H1 (cell line): Measurements from ENCODE around the gene ABCG8. TPM values are rescaled to one million over a fixed set of nuclear protein-coding genes. Genes with fewer than 3 reads are reported as not detected.

ENCODE experiments used
- CTCF ChIA-PET: fragments of 300-600 bp; sonication (Branson Sonifier 250); formaldehyde crosslinking; loops from one replicate; lab custom pipeline; 2021; ENCODE audit not compliant: partially characterized antibody; lab: Charles Lee
- POLR2A ChIA-PET: fragments of 300-600 bp; sonication (Branson Sonifier 250); formaldehyde crosslinking; loops from one replicate; lab custom pipeline; 2021; ENCODE audit warnings: inconsistent platforms; ENCODE audit not compliant: partially characterized antibody; lab: Charles Lee
- DNase-seq, 2 experiments: peaks; one replicate each; pipeline versions ENCODE4 v3.0.0 to v3.0.0-alpha.2; 2010 to 2022; ENCODE audit warnings: low spot score in 2 of 2, low read depth in 1 of 2, mixed read lengths in 1 of 2
- FAIRE-seq: peaks from 2 replicates; lab custom pipeline; 2011; peaks lifted over from hg19 to GRCh38; lab: Jason Lieb, UNC
- H2AFZ ChIP-seq: 2 replicates; pipeline ENCODE4 v1.8.1; 2012; ENCODE audit warnings: low read length, inconsistent platforms
- H2AK5ac ChIP-seq: 2 replicates; pipeline ENCODE4 v1.6.1; 2013; ENCODE audit warnings: low read depth, low read length
- H2BK120ac ChIP-seq: replicated peaks from 2 replicates; pipeline ENCODE3; 2013; ENCODE audit warnings: low read depth, low read length, inconsistent platforms
- H2BK12ac ChIP-seq: 2 replicates; pipeline ENCODE4 v1.6.1; 2013; ENCODE audit warnings: low read depth, low read length
- H2BK15ac ChIP-seq: 2 replicates; pipeline ENCODE4 v1.6.1; 2013; ENCODE audit warnings: low read length
- H2BK20ac ChIP-seq: 2 replicates; pipeline ENCODE4 v1.6.1; 2013; ENCODE audit warnings: low read length
- H2BK5ac ChIP-seq: 2 replicates; pipeline ENCODE4 v1.6.1; 2013; ENCODE audit warnings: low read depth, low read length
- H3K14ac ChIP-seq: 2 replicates; pipeline ENCODE4 v1.6.1; 2013; ENCODE audit warnings: inconsistent platforms; ENCODE audit not compliant: insufficient read length
- H3K18ac ChIP-seq: 2 replicates; pipeline ENCODE4 v1.6.1; 2013; ENCODE audit warnings: low read length; ENCODE audit errors: extremely low read depth
- H3K23ac ChIP-seq: 2 replicates; pipeline ENCODE4 v1.6.1; 2013; ENCODE audit warnings: inconsistent platforms; ENCODE audit not compliant: insufficient read length
- H3K23me2 ChIP-seq: 2 replicates; pipeline ENCODE4 v1.6.1; 2013; ENCODE audit warnings: low read depth, low read length
- H3K27ac ChIP-seq: 2 replicates; pipeline ENCODE4 v1.6.1; 2011; ENCODE audit warnings: low read depth, low read length, inconsistent platforms
- H3K27me3 ChIP-seq, 4 experiments: replicated peaks in 1 of 4; 1 replicate in 1 of 4; 2 replicates in 3 of 4; pipeline versions ENCODE4 v1.6.1 to v1.8.1; 2011 to 2013; ENCODE audit warnings: low read length in 3 of 4, mild to moderate bottlenecking in 3 of 4, inconsistent platforms in 2 of 4, mixed read lengths in 2 of 4, moderate library complexity in 1 of 4; ENCODE audit not compliant: control insufficient read depth in 3 of 4, insufficient read depth in 3 of 4; ENCODE audit errors: extremely low read depth in 1 of 4
- H3K36me3 ChIP-seq, 4 experiments: 2 replicates each; pipeline versions ENCODE4 v1.6.1 to v1.8.1; 2011 to 2013; ENCODE audit warnings: mild to moderate bottlenecking in 4 of 4, low read length in 3 of 4, moderate library complexity in 2 of 4, control low read depth in 1 of 4, inconsistent platforms in 1 of 4; ENCODE audit not compliant: insufficient read depth in 4 of 4, control insufficient read depth in 2 of 4
- H3K4ac ChIP-seq: replicated peaks from 2 replicates; pipeline ENCODE3; 2013; ENCODE audit warnings: low read length, low read depth, mixed read lengths, inconsistent platforms; ENCODE audit not compliant: insufficient read length
- H3K4me1 ChIP-seq, 4 experiments: replicated peaks in 1 of 4; 1 replicate in 1 of 4; 2 replicates in 3 of 4; pipeline versions ENCODE4 v1.6.1 to v1.8.1; 2011 to 2013; ENCODE audit warnings: low read length in 3 of 4, inconsistent platforms in 2 of 4, mixed read lengths in 1 of 4; ENCODE audit not compliant: insufficient read depth in 4 of 4, control insufficient read depth in 3 of 4
- H3K4me2 ChIP-seq, 2 experiments: 2 replicates each; pipeline versions ENCODE4 v1.6.1 to v1.8.1; 2011 to 2013; ENCODE audit warnings: low read depth in 2 of 2, low read length in 2 of 2, control low read depth in 1 of 2, inconsistent platforms in 1 of 2, mild to moderate bottlenecking in 1 of 2; ENCODE audit not compliant: insufficient read depth in 1 of 2
- H3K4me3 ChIP-seq, 4 experiments: fragments of 200-600, 300-600 bp in 1 of 4; sonication (generic), shearing (Covaris generic), sonication (Bioruptor Twin) in 1 of 4; 2 replicates each; pipeline versions ENCODE4 v1.5.1 to v1.8.1; 2011 to 2016; ENCODE audit warnings: low read length in 4 of 4, low read depth in 3 of 4, control low read depth in 2 of 4, inconsistent platforms in 2 of 4, mild to moderate bottlenecking in 2 of 4, mixed read lengths in 1 of 4, moderate library complexity in 1 of 4; ENCODE audit not compliant: insufficient read depth in 2 of 4; ENCODE audit errors: extremely low read depth in 1 of 4
- H3K56ac ChIP-seq: replicated peaks from 2 replicates; pipeline ENCODE3; 2013; ENCODE audit warnings: low read depth, mild to moderate bottlenecking, mixed read lengths, low read length, inconsistent platforms; ENCODE audit not compliant: insufficient read length
- H3K79me1 ChIP-seq: 2 replicates; pipeline ENCODE4 v1.6.1; 2013; ENCODE audit warnings: low read depth, low read length, control low read depth
- H3K79me2 ChIP-seq, 2 experiments: 2 replicates each; pipeline versions ENCODE4 v1.6.1 to v1.8.1; 2012 to 2013; ENCODE audit warnings: low read length in 2 of 2, mild to moderate bottlenecking in 2 of 2, inconsistent platforms in 1 of 2; ENCODE audit not compliant: insufficient read depth in 2 of 2, control insufficient read depth in 1 of 2
- H3K9ac ChIP-seq, 4 experiments: replicated peaks in 1 of 4; 1 replicate in 1 of 4; 2 replicates in 3 of 4; pipeline versions ENCODE4 v1.6.1 to v1.8.1; 2011 to 2013; ENCODE audit warnings: low read depth in 3 of 4, low read length in 3 of 4, control low read depth in 2 of 4, mild to moderate bottlenecking in 2 of 4, moderate library complexity in 2 of 4, inconsistent platforms in 1 of 4; ENCODE audit errors: extremely low read depth in 1 of 4
- H3K9me3 ChIP-seq, 2 experiments: 2 replicates each; pipeline versions ENCODE4 v1.6.1 to v1.8.1; 2012 to 2013; ENCODE audit warnings: mild to moderate bottlenecking in 2 of 2, moderate library complexity in 2 of 2, control low read depth in 1 of 2, inconsistent platforms in 1 of 2, low read depth in 1 of 2, low read length in 1 of 2, mixed read lengths in 1 of 2; ENCODE audit not compliant: insufficient read depth in 2 of 2
- H4K20me1 ChIP-seq, 2 experiments: replicated peaks in 1 of 2; 2 replicates each; pipeline versions ENCODE3 to v1.8.1; 2011 to 2013; ENCODE audit warnings: inconsistent platforms in 2 of 2, low read length in 2 of 2, mild to moderate bottlenecking in 1 of 2; ENCODE audit not compliant: insufficient read depth in 2 of 2, control insufficient read depth in 1 of 2
- H4K5ac ChIP-seq: 2 replicates; pipeline ENCODE4 v1.6.1; 2013; ENCODE audit warnings: low read length, low read depth, mixed read lengths, inconsistent platforms; ENCODE audit not compliant: insufficient read length
- H4K8ac ChIP-seq: 2 replicates; pipeline ENCODE4 v1.8.0; 2013; ENCODE audit warnings: mild to moderate bottlenecking, moderate library complexity, low read length, inconsistent platforms; ENCODE audit not compliant: insufficient read depth; ENCODE audit errors: extremely low read depth
- H4K91ac ChIP-seq: replicated peaks from 2 replicates; pipeline ENCODE3; 2013; ENCODE audit warnings: low read length, mixed read lengths, inconsistent platforms; ENCODE audit not compliant: insufficient read length
- CEBPB ChIP-seq: IDR thresholded peaks from 2 replicates; pipeline ENCODE4 v1.6.1; 2012; ENCODE audit warnings: low read depth, low read length
- CTBP2 ChIP-seq: IDR thresholded peaks from 2 replicates; pipeline ENCODE4 v1.7.0; 2011; ENCODE audit warnings: borderline replicate concordance, mild to moderate bottlenecking, moderate library complexity, mixed read lengths, low read length; ENCODE audit not compliant: insufficient read depth, insufficient read length
- EP300 ChIP-seq, 2 experiments: IDR thresholded peaks; 1 replicate in 1 of 2; 2 replicates in 1 of 2; pipeline ENCODE4 v1.6.1; 2011 to 2012; ENCODE audit warnings: low read depth in 2 of 2, low read length in 2 of 2, mild to moderate bottlenecking in 2 of 2, borderline replicate concordance in 1 of 2, inconsistent platforms in 1 of 2, moderate library complexity in 1 of 2
- HDAC2 ChIP-seq, 2 experiments: fragments of 300-600 bp in 1 of 2; sonication (generic) in 1 of 2; IDR thresholded peaks; 2 replicates each; pipeline ENCODE4 v1.6.1; 2011 to 2012; ENCODE audit warnings: low read depth in 2 of 2, low read length in 2 of 2, mild to moderate bottlenecking in 2 of 2, moderate library complexity in 2 of 2, borderline replicate concordance in 1 of 2, inconsistent platforms in 1 of 2
- KDM1A ChIP-seq: fragments of 200-600, 300-600 bp; sonication (generic); IDR thresholded peaks from 2 replicates; pipeline ENCODE4 v1.7.1; 2016; ENCODE audit warnings: mild to moderate bottlenecking, low read length, borderline replicate concordance
- RFX5 ChIP-seq: IDR thresholded peaks from 2 replicates; pipeline ENCODE4 v1.6.1; 2011; ENCODE audit warnings: low read depth, low read length, improper control_type of control experiment, borderline replicate concordance
- RXRA ChIP-seq: IDR thresholded peaks from 2 replicates; pipeline ENCODE4 v1.6.1; 2011; ENCODE audit warnings: low read depth, mild to moderate bottlenecking, low read length, moderate library complexity; ENCODE audit not compliant: insufficient read depth
- TCF12 ChIP-seq: IDR thresholded peaks from 2 replicates; pipeline ENCODE4 v1.6.1; 2011; ENCODE audit warnings: low read depth, mild to moderate bottlenecking, low read length
- WGBS, 2 experiments: shearing (Covaris generic) in 1 of 2; methylation state at CpG; one replicate each; pipeline versions ENCODE4 v1.1.6 to v1.1.7; 2013 to 2015; ENCODE audit warnings: low lambda C conversion rate in 2 of 2, mixed read lengths in 2 of 2, inconsistent platforms in 1 of 2, low coverage in 1 of 2, missing lambda C conversion rate in 1 of 2; ENCODE audit not compliant: insufficient replicate concordance in 2 of 2, insufficient coverage in 1 of 2, insufficient read length in 1 of 2; ENCODE audit errors: extremely low coverage in 1 of 2, missing lambda C conversion rate in 1 of 2; 5-methylcytosine and 5-hydroxymethylcytosine counted together
- polyA plus RNA-seq, 7 experiments: library from polyadenylated mRNA; depleted of rRNA in 3 of 7; stranded (reverse) in 5 of 7; unstranded in 2 of 7; fragments of >200 nt in 5 of 7; fragments of 200-250 nt in 2 of 7; gene quantifications; 1 replicate in 5 of 7; 2 replicates in 1 of 7; 4 replicates in 1 of 7; pipeline versions ENCODE4 v1.2.1 to v1.2.3, GENCODE V29; 2011 to 2013; ENCODE audit warnings: missing spikeins in 2 of 7, mixed read lengths in 2 of 7
- total RNA-seq: library from RNA; stranded (reverse); fragmentation: NEBNext Ultra II Directional; extraction: Animal tissue kit (Norgen Biotek cat#: 25700); gene quantifications from 2 replicates; pipeline ENCODE4 v1.2.1, GENCODE V29; 2021

The ABCG8 gene
- total and polyA plus RNA-seq, 2 of the 8 experiments (the other 6 are each of a cell fraction or from before 2014, with no cell fraction given): not detected

- WGBS, 2 experiments: 93% methylated on average over 4 of the region's 4 CpGs; no CpG with 5 or more reads in 1 of the 2 experiments
- Histone ChIP-seq H2AFZ (no peak overlapping the region), H3K14ac (no peak overlapping the region), H2AK5ac (no peak overlapping the region), H2BK5ac (no peak overlapping the region), H3K23ac (no peak overlapping the region), H4K20me1 (no peaks in the 10 kb centered on the region), H2BK12ac (no peak overlapping the region), H3K18ac (no peak overlapping the region), H3K23me2 (no peaks in the 10 kb centered on the region), H3K9ac (no peak overlapping the region), H3K4ac (no peak overlapping the region), H4K8ac (no peak overlapping the region), H3K4me2 (no peak overlapping the region), H4K91ac (no peak overlapping the region), H2BK20ac (no peak overlapping the region), H3K56ac (no peak overlapping the region), H2BK120ac (no peak overlapping the region), H3K4me3 (no peak overlapping the region), H3K36me3 (peaks cover 0 to 11% (median 2%) of the 10 kb centered on the region in 4 experiments; a peak in 4 of 8 replicates), H3K27me3 (no peaks in the 10 kb centered on the region)
- ChIA-PET POLR2A (interaction anchor here (1.4 kb wide), 1 partner anchor 14 kb away, joined by 3 read pairs; no protein-coding TSS in a partner anchor), CTCF (no interaction called here)
- TF ChIP-seq RFX5: no peak
- no peak for TF ChIP-seq RXRA
- TF ChIP-seq TCF12: no peak
- no peak for TF ChIP-seq EP300 (IDR thresholded peaks at IDR 0.05; ENCODE audit: borderline replicate concordance in 1 of 2, low read depth in 2 of 2, low read length in 2 of 2)
- TF ChIP-seq KDM1A: no peak
- TF ChIP-seq CTBP2: no peak
- TF ChIP-seq CEBPB: no peak
- TF ChIP-seq HDAC2 (IDR thresholded peaks at IDR 0.05; ENCODE audit: borderline replicate concordance in 1 of 2, low read depth in 2 of 2, low read length in 2 of 2): no peak
- TF ChIP-seq, all 59 proteins: peak for 0
- DNase-seq (no peak), FAIRE-seq (no peak)
- Histone ChIP-seq H3K9me3 (no peaks in the 10 kb centered on the region), H3K79me1 (no peaks in the 10 kb centered on the region), H3K27ac (no peak overlapping the region), H4K5ac (no peak overlapping the region), H3K4me1 (peaks cover 0 to 5% (median 0%) of the 10 kb centered on the region in 4 experiments; a peak in 1 of 7 replicates), H3K79me2 (no peaks in the 10 kb centered on the region), H2BK15ac (no peak overlapping the region)
Observed at GRCh38 chr2:43882312-43882711, 43.5 kb downstream of the ABCG8 start.
